ENCODE results near the gene PLD5.

The PLD5 gene

GRCh38 chr1:242524571-242525359 is at the start of gene PLD5:
Gene PLD5 (minus strand): TSS chr1:242524697.
- DNase-seq = no peak

- DNase-seq = no peak
Observed at GRCh38 chr1:242569867-242570266, 45.4 kb upstream of the PLD5 start.

- DNase-seq = no peak
Observed at GRCh38 chr1:242568666-242569065, 44.2 kb upstream of the PLD5 start.

GRCh38 chr1:242567596-242567995 is 43.1 kb upstream of the PLD5 start:
- no peak for DNase-seq

- no peak for DNase-seq
Observed at GRCh38 chr1:242556759-242557158, 32.3 kb upstream of the PLD5 start.

- DNase-seq = peak; percentile 6
Observed at GRCh38 chr1:242556276-242556675, 31.8 kb upstream of the PLD5 start.

GRCh38 chr1:242554577-242554976 is 30.1 kb upstream of the PLD5 start:
- DNase-seq = no peak

- no peak for DNase-seq
Observed at GRCh38 chr1:242546849-242547729, 22.6 kb upstream of the PLD5 start.

GRCh38 chr1:242546441-242546840 is 21.9 kb upstream of the PLD5 start:
- no peak for DNase-seq

- DNase-seq = no peak
Observed at GRCh38 chr1:242544071-242544470, 19.6 kb upstream of the PLD5 start.

GRCh38 chr1:242542271-242542670 is 17.8 kb upstream of the PLD5 start:
- DNase-seq = no peak

- no peak for DNase-seq
Observed at GRCh38 chr1:242535986-242536385, 11.5 kb upstream of the PLD5 start.

- no peak for DNase-seq
Observed at GRCh38 chr1:242534753-242535152, 10.3 kb upstream of the PLD5 start.

- no peak for DNase-seq
Observed at GRCh38 chr1:242530761-242531160, 6.3 kb upstream of the PLD5 start.

GRCh38 chr1:242525769-242526168 is 1.3 kb upstream of the PLD5 start:
- DNase-seq = no peak

GRCh38 chr1:242525360-242525722 is 844 bp upstream of the PLD5 start:
- no peak for DNase-seq

- DNase-seq = peak; percentile 7
Observed at GRCh38 chr1:242523719-242524570, 552 bp downstream of the PLD5 start.

- no peak for DNase-seq
Observed at GRCh38 chr1:242522996-242523718, 1.3 kb downstream of the PLD5 start.

GRCh38 chr1:242522304-242522945 is 2.1 kb downstream of the PLD5 start:
- peak; percentile 51 for DNase-seq

- no peak for DNase-seq
Observed at GRCh38 chr1:242515555-242515954, 8.9 kb downstream of the PLD5 start.

- DNase-seq = no peak
Observed at GRCh38 chr1:242506724-242507123, 17.8 kb downstream of the PLD5 start.

GRCh38 chr1:242489545-242489944 is 35.0 kb downstream of the PLD5 start:
- DNase-seq = no peak
